Pancreas (tissue), 10 donors: ENCODE data around the gene TM7SF2. TPM values are rescaled to one million over a fixed set of nuclear protein-coding genes. Genes with fewer than 3 reads are reported as not detected.
"Not testable (repeated sequence)": the region's sequence is repeated elsewhere in the genome, so short reads cannot be mapped to it uniquely, and the experiment has no call there.

ENCODE experiments used
- ATAC-seq, 4 donors: fragments of 200-7000 bp; cut with Tn5 transposase; one replicate each; pipeline versions ENCODE4 v1.8.0 to v1.9.1; 2020; ENCODE audit warnings: mild to moderate bottlenecking in 4 of 4, moderate library complexity in 4 of 4
- DNase-seq, 6 donors: peaks; one replicate each; pipeline ENCODE4 v3.0.0-alpha.2; 2020
- FAIRE-seq: peaks from 2 replicates; lab custom pipeline; 2012; peaks lifted over from hg19 to GRCh38; lab: Jason Lieb, UNC
- H3K27ac ChIP-seq, 4 donors: fragments of 200-600 bp; sonication (generic); 1 replicate in 3 of 4; 2 replicates in 1 of 4; pipeline versions ENCODE4 v1.5.0 to v1.8.0; 2020
- H3K27me3 ChIP-seq, 4 donors: fragments of 200-600 bp; one replicate each; pipeline ENCODE4 v1.8.0; 2021
- H3K36me3 ChIP-seq, 3 donors: fragments of 200-600 bp; sonication (generic) in 1 of 3; one replicate each; pipeline versions ENCODE4 v1.5.0 to v1.8.0; 2020 to 2021
- H3K4me1 ChIP-seq, 3 donors: fragments of 200-600 bp; one replicate each; pipeline ENCODE4 v1.8.0; 2021
- H3K4me3 ChIP-seq, 4 donors: fragments of 200-600 bp; sonication (generic) in 2 of 4; one replicate each; pipeline versions ENCODE4 v1.5.0 to v1.8.0; 2020 to 2021
- H3K9me3 ChIP-seq, 4 donors: fragments of 200-600 bp; one replicate each; pipeline ENCODE4 v1.8.0; 2021
- WGBS, 2 donors: extraction: QIAGEN DNeasy Blood & Tissue Kit; methylation state at CpG; one replicate each; pipeline ENCODE4 v1.1.7; 2013; 5-methylcytosine and 5-hydroxymethylcytosine counted together
- intact Hi-C, 3 donors: fragments of 100-400 bp; cut with DNase I; formaldehyde crosslinking; loops; one replicate each; pipeline versions ENCODE4 v1.11.1 to v1.14.2; 2022
- polyA plus RNA-seq, 2 donors: library from polyadenylated mRNA; stranded (reverse); fragments of 200-250 nt; gene quantifications; one replicate each; pipeline ENCODE4 v1.2.3, GENCODE V29; 2013
- total RNA-seq, 6 donors: library from RNA; stranded (reverse); fragmentation: NEBNext Ultra II Directional in 4 of 6; extraction: Animal tissue kit (Norgen Biotek cat#: 25700) in 4 of 6; gene quantifications; one replicate each; pipeline versions ENCODE4 v1.2.1 to v1.2.4, GENCODE V29; 2021 to 2023
- TF ChIP-seq, protein P1 (sequence below), 4 donors: fragments of 200-600 bp; sonication (generic) in 3 of 4; IDR thresholded peaks; one replicate each; pipeline versions ENCODE4 v1.5.0 to v1.8.0; 2021; ENCODE audit warnings: antibody characterized with exemption in 4 of 4
- donor health status: healthy with polysubstance abuse.
- donor health status: DM: no; HTN: no; CAD: no; lungs with moderate emphysema.
- donor health status: DM: no; HTN: no; CAD: no.
- donor health status: control.
- donor health status: control.
- donor health status: Bipolar disorder and iron deficiency.
- donor health status: DM: yes; HTN: yes; CAD: no.
- donor health status: DM: no; HTN: no; CAD: no.
- donor health status: DM: no; HTN: no; CAD: no.
- donor health status: DM: yes; HTN: yes; CAD: no.

TM7SF2 gene
- total and polyA plus RNA-seq, 8 donors = 12.8 to 203 (median 60.6) TPM

DNA sequence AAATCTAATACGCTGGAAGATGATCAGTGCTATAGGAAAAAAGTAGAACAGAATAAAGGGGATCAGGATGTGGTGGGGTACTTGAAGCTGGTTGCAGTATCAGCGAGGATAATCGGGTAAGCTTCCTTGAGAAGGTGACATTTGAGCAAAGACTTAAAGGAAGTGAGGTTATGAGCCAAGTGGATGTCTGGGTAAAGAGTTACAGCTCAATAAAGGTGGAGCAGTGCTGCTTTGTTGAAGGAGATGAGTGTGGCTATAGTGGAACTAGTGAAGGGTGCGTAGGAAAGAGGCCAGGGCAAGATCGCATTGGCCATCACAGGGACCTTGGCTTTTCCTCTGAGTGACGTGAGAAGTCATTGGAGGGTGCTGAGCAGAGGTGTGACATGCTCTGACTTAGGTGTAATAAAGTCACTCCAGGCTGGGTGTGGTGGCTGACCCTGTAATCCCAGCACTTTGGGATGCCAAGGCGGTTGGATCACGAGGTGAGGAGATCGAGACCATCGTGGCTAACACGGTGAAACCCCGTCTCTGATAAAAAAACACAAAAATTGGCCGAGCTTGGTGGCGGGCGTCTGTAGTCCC lies 24.9 kb downstream of the TM7SF2 start:
- no peak for FAIRE-seq
- no peaks in the 10 kb centered on the region for H3K9me3 ChIP-seq
- H3K4me1 ChIP-seq = peaks cover 14 to 30% (median 26%) of the 10 kb centered on the region in 3 donors
- H3K27ac ChIP-seq = peak overlapping the region in 3 of 4 donors; percentile 99 to 100 (median 99)
- DNase-seq = no peak
- ATAC-seq = no peak
- H3K27me3 ChIP-seq = no peaks in the 10 kb centered on the region
- no peak overlapping the region for H3K4me3 ChIP-seq
- WGBS, 2 donors = 88 to 92% methylated on average over 15 of the region's 15 CpGs
- intact Hi-C loops = no loop called here
- TF ChIP-seq, protein P1, sequence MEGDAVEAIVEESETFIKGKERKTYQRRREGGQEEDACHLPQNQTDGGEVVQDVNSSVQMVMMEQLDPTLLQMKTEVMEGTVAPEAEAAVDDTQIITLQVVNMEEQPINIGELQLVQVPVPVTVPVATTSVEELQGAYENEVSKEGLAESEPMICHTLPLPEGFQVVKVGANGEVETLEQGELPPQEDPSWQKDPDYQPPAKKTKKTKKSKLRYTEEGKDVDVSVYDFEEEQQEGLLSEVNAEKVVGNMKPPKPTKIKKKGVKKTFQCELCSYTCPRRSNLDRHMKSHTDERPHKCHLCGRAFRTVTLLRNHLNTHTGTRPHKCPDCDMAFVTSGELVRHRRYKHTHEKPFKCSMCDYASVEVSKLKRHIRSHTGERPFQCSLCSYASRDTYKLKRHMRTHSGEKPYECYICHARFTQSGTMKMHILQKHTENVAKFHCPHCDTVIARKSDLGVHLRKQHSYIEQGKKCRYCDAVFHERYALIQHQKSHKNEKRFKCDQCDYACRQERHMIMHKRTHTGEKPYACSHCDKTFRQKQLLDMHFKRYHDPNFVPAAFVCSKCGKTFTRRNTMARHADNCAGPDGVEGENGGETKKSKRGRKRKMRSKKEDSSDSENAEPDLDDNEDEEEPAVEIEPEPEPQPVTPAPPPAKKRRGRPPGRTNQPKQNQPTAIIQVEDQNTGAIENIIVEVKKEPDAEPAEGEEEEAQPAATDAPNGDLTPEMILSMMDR (IDR thresholded peaks at IDR 0.05) = no peak
- H3K36me3 ChIP-seq = peaks cover 0 to 16% (median 3%) of the 10 kb centered on the region in 3 donors

DNA sequence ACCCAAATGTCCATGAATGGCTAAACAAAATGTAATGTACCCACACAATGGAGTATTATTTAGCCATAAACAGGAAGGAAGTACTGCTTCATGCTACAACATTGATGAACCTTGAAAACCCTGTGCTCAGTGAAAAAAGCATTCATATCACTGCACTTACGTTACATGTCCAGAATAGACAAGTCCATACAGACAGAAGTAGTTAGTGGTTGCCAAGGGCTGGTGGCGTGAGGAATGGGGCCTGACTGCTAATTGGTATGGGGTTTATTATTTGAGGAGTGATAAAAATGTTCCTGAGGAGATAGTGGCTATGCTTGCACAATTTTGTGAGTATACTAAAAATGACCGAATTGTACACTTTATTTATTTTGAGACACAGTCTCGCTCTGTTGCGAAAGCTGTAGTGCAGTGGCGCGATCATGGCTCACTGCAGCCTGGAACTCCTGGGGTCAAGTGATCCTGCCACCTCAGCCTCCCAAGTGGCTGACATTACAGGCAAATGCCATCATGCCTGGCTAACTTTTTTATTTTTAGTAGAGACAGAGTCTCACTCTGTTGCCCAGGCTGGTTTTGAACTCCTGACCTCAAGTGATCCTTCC lies 30.3 kb downstream of the TM7SF2 start:
- Histone ChIP-seq H3K27me3 (no peaks in the 10 kb centered on the region), H3K36me3 (no peaks in the 10 kb centered on the region), H3K9me3 (no peaks in the 10 kb centered on the region), H3K4me3 (no peak overlapping the region), H3K27ac (no peak overlapping the region), H3K4me1 (peaks cover 0 to 10% (median 8%) of the 10 kb centered on the region in 3 donors)
- FAIRE-seq (no peak), ATAC-seq (no peak), DNase-seq (no peak)
- TF ChIP-seq, protein P1 (IDR thresholded peaks at IDR 0.05) = no peak
- intact Hi-C loops = no loop called here
- WGBS, 2 donors = 77 to 84% methylated on average over 7 of the region's 7 CpGs

DNA sequence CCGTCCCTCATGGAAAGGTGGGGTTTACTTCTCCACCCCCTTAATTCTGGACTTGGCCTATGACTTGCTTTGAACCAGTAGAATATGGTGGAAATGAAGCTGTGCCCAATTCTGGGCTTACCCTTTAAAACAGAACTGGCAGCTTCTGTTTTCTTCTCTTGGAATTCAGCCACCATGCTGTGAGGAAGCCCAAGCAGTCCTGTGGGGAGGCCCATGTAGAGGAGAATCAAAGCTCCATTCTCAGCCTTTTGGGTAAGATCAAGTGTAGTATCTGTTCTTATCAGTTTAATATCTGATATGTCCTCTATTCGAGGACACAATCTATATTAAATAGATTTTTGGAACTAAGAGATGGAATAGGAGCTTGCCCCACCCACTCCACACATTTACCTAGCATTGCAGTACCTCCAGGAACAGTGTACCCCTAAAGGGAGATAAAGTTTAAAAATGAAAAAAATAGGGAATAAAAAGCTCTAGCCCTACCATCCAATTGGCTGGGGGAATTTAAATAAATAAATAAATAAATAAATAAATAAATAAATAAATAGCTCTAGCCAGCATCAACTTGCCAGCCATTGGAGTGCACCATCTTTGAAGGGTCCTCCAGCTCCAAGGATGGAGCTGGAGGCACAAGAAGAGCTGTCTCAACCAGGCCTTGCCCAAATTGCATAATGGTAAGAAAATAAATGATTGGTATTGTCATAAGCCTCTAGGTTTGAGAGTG lies 35.8 kb downstream of the TM7SF2 start:
- intact Hi-C loops = no loop called here
- no peak for DNase-seq

DNA sequence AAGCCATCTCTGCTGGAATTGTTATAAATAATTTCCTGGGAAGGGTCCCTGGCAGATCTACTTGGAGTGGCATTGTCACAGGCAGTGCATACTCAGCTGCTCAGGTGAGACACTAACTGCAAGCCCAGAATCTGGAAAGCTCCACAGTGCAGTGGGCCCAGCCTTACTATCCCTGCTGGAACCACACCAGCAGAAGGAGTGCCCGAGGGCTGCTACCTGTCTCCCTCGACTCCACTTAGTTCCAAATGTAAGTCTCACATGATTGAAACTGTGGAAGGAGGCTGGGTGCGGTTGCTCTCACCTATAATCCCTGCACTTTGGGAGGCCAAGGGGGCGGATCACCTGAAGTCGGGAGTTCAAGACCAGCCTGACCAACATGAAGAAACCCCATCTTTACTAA lies 37.0 kb downstream of the TM7SF2 start:
- TF ChIP-seq, protein P1 (IDR thresholded peaks at IDR 0.05) = no peak
- Histone ChIP-seq H3K4me1 (peaks cover 10 to 28% (median 13%) of the 10 kb centered on the region in 3 donors), H3K9me3 (no peaks in the 10 kb centered on the region), H3K27me3 (no peaks in the 10 kb centered on the region), H3K4me3 (no peak overlapping the region), H3K36me3 (no peaks in the 10 kb centered on the region), H3K27ac (no peak overlapping the region)
- intact Hi-C loops = no loop called here
- ATAC-seq (no peak), DNase-seq (no peak), FAIRE-seq (no peak)
- 86 to 88% methylated on average over 5 of the region's 5 CpGs for WGBS, 2 donors

More for the DNA sequence above, 35.8 kb downstream of the TM7SF2 start:
- H3K9me3 ChIP-seq = no peaks in the 10 kb centered on the region
- WGBS, 2 donors = 53 to 66% methylated on average over 2 of the region's 2 CpGs
- H3K27ac ChIP-seq = no peak overlapping the region
- FAIRE-seq = no peak
- TF ChIP-seq, protein P1 (IDR thresholded peaks at IDR 0.05) = no peak
- H3K27me3 ChIP-seq = no peaks in the 10 kb centered on the region
- H3K4me3 ChIP-seq = no peak overlapping the region
- peaks cover 10 to 28% (median 13%) of the 10 kb centered on the region in 3 donors for H3K4me1 ChIP-seq
- H3K36me3 ChIP-seq = no peaks in the 10 kb centered on the region
- ATAC-seq = no peak

DNA sequence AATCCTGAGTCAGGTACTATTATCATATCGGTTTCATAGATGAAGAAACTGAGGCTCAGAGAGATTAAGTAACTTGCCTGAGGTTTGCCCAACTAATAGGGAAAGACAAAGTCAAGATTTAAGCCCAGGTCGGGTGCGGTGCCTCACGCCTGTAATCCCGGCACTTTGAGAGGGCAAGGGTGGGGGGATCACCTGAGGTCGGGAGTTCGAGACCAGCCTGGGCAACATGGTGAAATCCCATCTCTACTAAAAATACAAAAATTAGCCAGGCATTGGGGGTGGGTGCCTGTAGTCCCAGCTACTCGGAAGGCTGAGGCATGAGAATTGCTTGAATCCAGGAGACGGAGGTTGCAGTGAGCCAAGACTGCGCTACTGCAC lies 38.4 kb downstream of the TM7SF2 start:
- WGBS, 2 donors = 90% methylated on average over 10 of the region's 10 CpGs
- H3K27ac ChIP-seq = peak overlapping the region; percentile 44 to 84 (median 73)
- FAIRE-seq = not testable (repeated sequence)

More for the DNA sequence above, 38.4 kb downstream of the TM7SF2 start:
- peaks cover 10 to 28% (median 13%) of the 10 kb centered on the region in 3 donors for H3K4me1 ChIP-seq
- intact Hi-C loops, H3K4me3 ChIP-seq, ATAC-seq, H3K9me3 ChIP-seq, H3K36me3 ChIP-seq, H3K27me3 ChIP-seq, DNase-seq: not testable (repeated sequence)
